Right atrium auricular region (tissue), 2 donors: ENCODE data around the gene SPOUT1. TPM values are rescaled to one million over a fixed set of nuclear protein-coding genes. Genes with fewer than 3 reads are reported as not detected.
A peak's percentile ranks its signal among the peaks of the same experiment; 100 is the strongest.

Experiments
- DNase-seq: peaks from one replicate; pipeline ENCODE4 v3.0.0-alpha.2; 2019; ENCODE audit warnings: low spot score
- H3K27ac ChIP-seq, 2 donors: fragments of 200-600 bp; sonication (generic); 1 replicate in 1 of 2; 2 replicates in 1 of 2; pipeline ENCODE4 v1.5.1; 2016 to 2019
- H3K27me3 ChIP-seq, 2 donors: fragments of 200-600 bp; sonication (generic); one replicate each; pipeline versions ENCODE4 v1.5.1 to v1.6.0; 2017 to 2019
- H3K36me3 ChIP-seq: fragments of 200-600 bp; sonication (generic); one replicate; pipeline ENCODE4 v1.5.1; 2016
- H3K4me1 ChIP-seq, 2 donors: fragments of 200-600 bp; sonication (generic); one replicate each; pipeline versions ENCODE4 v1.5.1 to v1.6.0; 2017 to 2019
- H3K4me3 ChIP-seq, 2 donors: fragments of 200-600 bp; sonication (generic); 1 replicate in 1 of 2; 2 replicates in 1 of 2; pipeline ENCODE4 v1.5.1; 2017 to 2019; ENCODE audit warnings: mild to moderate bottlenecking in 1 of 2, moderate library complexity in 1 of 2
- H3K9me3 ChIP-seq, 2 donors: fragments of 200-600 bp; sonication (generic); one replicate each; pipeline ENCODE4 v1.5.1; 2019
- CTCF ChIP-seq, 2 donors: fragments of 200-600 bp; sonication (generic); IDR thresholded peaks; one replicate each; pipeline ENCODE4 v1.5.1; 2019; ENCODE audit warnings: antibody characterized with exemption in 2 of 2
- total RNA-seq, 2 donors: library from RNA; depleted of rRNA; stranded (reverse); fragments of >200 nt; gene quantifications; one replicate each; pipeline ENCODE4 v1.1.0, GENCODE V29; 2016

Gene SPOUT1
- total RNA-seq, 2 donors from 2014 or later = 8.5 to 11.6 TPM

GRCh38 chr9:128836509-128837145 lies 7.0 kb upstream of the SPOUT1 start:
- no peak for TF ChIP-seq CTCF (IDR thresholded peaks at IDR 0.05)
- no peaks in the 10 kb centered on the region for H3K27me3 ChIP-seq
- no peaks in the 10 kb centered on the region for H3K4me1 ChIP-seq
- DNase-seq = no peak
- H3K4me3 ChIP-seq = no peak overlapping the region
- H3K27ac ChIP-seq = no peak overlapping the region
- H3K36me3 ChIP-seq = peaks cover 5% of the 10 kb centered on the region
- H3K9me3 ChIP-seq = no peaks in the 10 kb centered on the region

DNA sequence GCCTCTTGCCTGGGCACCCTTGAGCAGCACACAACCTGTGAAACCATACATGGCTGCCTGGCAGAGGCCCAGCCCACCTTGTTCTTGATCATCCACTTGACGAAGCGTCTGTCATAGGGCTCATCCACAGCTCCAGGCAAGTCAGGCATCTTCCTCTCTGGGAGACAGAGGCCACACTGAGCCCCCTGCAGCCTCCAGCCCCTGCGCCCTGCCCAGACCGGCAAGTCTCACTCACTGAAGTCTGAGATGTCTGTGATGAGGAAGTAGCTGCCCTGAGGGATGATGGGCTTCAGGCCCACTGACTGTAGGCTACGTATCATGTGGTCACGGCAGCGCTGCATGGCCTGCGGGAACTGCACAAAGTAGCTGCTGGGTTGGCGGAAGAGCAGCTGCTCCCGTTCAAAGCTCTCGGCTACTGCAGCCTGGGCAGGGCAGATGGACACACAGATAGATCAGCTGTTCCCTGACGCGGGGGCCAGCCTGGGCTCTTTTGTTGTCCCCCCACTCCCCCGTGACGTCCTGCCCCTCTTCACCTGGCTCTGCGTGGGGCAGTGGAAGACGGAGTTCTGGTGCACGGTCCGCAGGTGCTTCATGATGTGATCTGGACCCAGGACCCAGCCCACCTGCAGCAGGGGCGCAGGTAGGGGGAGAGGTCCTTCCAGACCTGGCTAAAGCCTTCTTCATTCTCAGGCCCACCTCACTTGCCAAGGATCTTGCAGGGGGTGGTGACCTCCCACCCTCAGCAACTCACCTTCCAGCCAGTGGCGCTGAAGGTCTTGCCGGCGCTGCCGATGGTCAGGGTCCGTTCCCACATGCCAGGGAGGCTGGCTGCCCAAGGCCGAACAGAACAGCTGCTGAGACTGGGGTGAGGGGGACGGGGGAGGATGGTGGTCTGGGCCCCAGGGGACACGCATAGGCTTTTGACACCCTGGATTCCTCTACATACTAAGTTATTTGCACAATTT lies 5.9 kb upstream of the SPOUT1 start:
- H3K9me3 ChIP-seq = no peaks in the 10 kb centered on the region
- H3K36me3 ChIP-seq = peaks cover 5% of the 10 kb centered on the region
- no peaks in the 10 kb centered on the region for H3K4me1 ChIP-seq
- DNase-seq = no peak
- no peak for TF ChIP-seq CTCF (IDR thresholded peaks at IDR 0.05)
- no peak overlapping the region for H3K4me3 ChIP-seq
- no peaks in the 10 kb centered on the region for H3K27me3 ChIP-seq
- H3K27ac ChIP-seq = no peak overlapping the region

DNA sequence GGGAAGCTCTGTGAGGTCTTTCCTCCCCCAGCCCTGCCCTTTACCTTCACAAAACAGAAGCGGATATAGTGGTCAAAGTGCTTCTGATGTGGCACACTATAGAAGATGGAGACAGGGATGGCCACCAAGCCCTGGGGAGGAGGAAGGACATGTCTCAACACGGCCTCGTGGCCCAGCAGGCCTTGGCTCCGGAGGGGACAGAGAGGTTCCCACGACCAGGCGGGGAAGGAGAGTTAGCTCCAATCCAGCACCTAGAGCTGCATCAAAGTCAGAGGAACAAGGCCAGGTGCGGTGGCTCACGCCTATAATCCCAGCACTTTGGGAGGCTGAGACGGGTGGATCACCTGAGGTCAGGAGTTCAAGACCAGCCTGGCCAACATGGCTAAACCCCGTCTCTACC lies 4.1 kb upstream of the SPOUT1 start:
- Histone ChIP-seq H3K27me3 (no peaks in the 10 kb centered on the region), H3K4me3 (no peak overlapping the region), H3K4me1 (peaks cover 0 to 12% of the 10 kb centered on the region in 2 donors), H3K36me3 (peaks cover 5% of the 10 kb centered on the region), H3K27ac (no peak overlapping the region), H3K9me3 (no peaks in the 10 kb centered on the region)
- no peak for TF ChIP-seq CTCF (IDR thresholded peaks at IDR 0.05)
- no peak for DNase-seq

- H3K27ac ChIP-seq = peak overlapping the region; percentile 65 to 71
- DNase-seq = no peak
- H3K36me3 ChIP-seq = peaks cover 24% of the 10 kb centered on the region
- peaks cover 0 to 16% of the 10 kb centered on the region in 2 donors for H3K4me1 ChIP-seq
- no peaks in the 10 kb centered on the region for H3K9me3 ChIP-seq
- H3K27me3 ChIP-seq = no peaks in the 10 kb centered on the region
- TF ChIP-seq CTCF (IDR thresholded peaks at IDR 0.05) = no peak
- peak overlapping the region; percentile 94 to 95 for H3K4me3 ChIP-seq
Measured at GRCh38 chr9:128828719-128829452, 708 bp downstream of the SPOUT1 start.

DNA sequence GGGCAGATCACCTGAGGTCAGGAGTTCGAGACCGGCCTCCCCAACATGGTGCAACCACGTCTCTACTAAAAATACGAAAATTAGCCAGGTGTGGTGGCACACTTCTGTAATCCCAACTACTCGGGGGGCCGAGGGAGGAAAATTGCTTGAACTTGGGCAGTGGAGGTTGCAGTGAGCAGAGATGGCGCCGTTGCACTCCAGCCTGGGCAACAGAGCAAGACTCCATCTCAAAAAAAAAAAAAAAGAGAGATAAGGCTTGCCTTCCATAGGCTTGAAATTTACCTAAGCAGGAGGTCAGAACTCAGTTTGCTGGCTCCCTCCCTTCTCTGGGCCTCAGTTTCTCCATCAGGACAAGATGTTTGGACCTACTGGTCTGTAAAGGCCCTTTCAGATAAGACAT lies 1.3 kb downstream of the SPOUT1 start:
- Histone ChIP-seq H3K27me3 (no peaks in the 10 kb centered on the region), H3K4me1 (peaks cover 0 to 16% of the 10 kb centered on the region in 2 donors), H3K4me3 (no peak overlapping the region), H3K36me3 (peaks cover 22% of the 10 kb centered on the region), H3K27ac (no peak overlapping the region), H3K9me3 (no peaks in the 10 kb centered on the region)
- no peak for DNase-seq
- TF ChIP-seq CTCF (IDR thresholded peaks at IDR 0.05) = no peak
